Measurements from ENCODE around the gene NPFF. TPM values are rescaled to one million over a fixed set of nuclear protein-coding genes. Genes with fewer than 3 reads are reported as not detected.

The NPFF gene
- total RNA-seq, 2 donors from 2014 or later = 9.1 TPM; not detected in 1

DNA sequence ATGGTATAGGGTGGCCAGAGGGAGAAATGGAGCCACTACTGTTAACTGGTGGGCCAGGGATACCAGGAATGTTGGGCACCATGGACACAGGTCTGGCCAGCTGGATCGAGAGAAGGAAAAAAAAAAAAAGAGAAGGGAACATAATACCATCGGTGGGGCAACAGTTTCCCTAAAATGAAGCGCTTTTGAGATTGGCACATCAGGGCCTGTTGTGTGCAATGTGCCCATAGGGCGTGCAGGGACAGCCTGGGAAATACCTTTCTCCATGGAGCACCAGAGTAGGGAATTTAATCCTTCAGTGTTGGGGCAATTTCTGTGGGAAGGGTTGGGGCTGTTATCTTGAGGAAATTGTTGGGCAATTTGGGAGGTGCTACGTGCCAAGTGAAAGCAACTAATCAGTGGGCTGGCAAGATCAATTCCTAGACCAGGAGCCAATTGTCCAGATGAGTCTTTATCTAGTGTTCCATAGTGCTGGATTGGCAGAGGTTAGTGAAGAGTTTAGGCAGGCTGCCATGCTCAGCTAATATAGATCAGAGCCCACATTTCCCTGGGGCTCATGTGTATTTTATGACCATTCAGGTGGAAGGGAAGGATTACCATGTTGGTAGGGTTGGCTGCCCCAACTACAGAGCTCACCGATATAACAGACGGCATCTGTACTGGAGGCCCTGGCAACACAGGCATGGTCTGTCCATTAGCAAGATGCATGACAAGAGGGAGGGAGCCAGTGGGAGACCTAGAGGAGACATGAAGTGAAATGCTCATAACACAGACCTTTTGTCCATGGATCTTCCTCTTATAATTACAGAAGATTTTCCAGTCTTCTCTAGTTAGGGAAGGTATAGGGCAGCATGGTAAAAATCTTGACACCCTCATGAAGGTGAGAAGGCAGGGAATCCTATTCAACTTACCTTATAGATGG is 25.5 kb upstream of the NPFF start:
- Histone ChIP-seq H3K36me3 (peaks cover 74% of the 10 kb centered on the region), H3K9me3 (no peaks in the 10 kb centered on the region), H3K4me1 (ENCODE audit: control insufficient read depth in 1 of 2, low read depth in 2 of 2) (no peaks in the 10 kb centered on the region), H3K4me3 (no peak overlapping the region), H3K27ac (no peak overlapping the region), H3K27me3 (replicated peaks; ENCODE audit: insufficient read depth) (no peaks in the 10 kb centered on the region)
- TF ChIP-seq, protein P1, sequence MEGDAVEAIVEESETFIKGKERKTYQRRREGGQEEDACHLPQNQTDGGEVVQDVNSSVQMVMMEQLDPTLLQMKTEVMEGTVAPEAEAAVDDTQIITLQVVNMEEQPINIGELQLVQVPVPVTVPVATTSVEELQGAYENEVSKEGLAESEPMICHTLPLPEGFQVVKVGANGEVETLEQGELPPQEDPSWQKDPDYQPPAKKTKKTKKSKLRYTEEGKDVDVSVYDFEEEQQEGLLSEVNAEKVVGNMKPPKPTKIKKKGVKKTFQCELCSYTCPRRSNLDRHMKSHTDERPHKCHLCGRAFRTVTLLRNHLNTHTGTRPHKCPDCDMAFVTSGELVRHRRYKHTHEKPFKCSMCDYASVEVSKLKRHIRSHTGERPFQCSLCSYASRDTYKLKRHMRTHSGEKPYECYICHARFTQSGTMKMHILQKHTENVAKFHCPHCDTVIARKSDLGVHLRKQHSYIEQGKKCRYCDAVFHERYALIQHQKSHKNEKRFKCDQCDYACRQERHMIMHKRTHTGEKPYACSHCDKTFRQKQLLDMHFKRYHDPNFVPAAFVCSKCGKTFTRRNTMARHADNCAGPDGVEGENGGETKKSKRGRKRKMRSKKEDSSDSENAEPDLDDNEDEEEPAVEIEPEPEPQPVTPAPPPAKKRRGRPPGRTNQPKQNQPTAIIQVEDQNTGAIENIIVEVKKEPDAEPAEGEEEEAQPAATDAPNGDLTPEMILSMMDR (IDR thresholded peaks at IDR 0.05) = no peak
- ATAC-seq (ENCODE audit: insufficient number of reproducible peaks, low FRiP score, low read depth) = no peak
- no peak for DNase-seq (ENCODE audit: low spot score)

DNA sequence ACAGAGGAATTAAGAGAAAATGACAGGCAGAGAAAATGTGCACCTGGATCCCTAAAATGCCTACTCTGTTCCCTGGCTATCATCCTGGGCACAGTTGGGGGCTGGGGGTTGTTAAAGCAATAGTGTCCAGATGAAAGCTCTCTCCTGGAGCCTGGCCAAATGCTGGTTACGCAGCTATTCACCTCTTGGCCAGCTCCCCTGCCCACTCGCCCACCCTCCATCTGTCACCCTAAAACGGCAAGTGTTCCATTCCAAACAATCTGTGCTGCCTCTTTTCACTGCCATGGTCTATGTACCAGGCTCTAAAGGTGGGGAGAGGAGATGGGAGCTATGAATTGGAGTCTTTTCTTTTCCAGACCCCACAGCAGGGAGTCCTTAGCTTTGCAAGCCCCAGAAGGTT is 24.7 kb upstream of the NPFF start:
- H3K9me3 ChIP-seq = no peaks in the 10 kb centered on the region
- no peak overlapping the region for H3K27ac ChIP-seq
- no peak overlapping the region for H3K4me3 ChIP-seq
- TF ChIP-seq, protein P1 (IDR thresholded peaks at IDR 0.05) = no peak
- peaks cover 73% of the 10 kb centered on the region for H3K36me3 ChIP-seq
- H3K27me3 ChIP-seq (replicated peaks; ENCODE audit: insufficient read depth) = no peaks in the 10 kb centered on the region
- no peak for ATAC-seq (ENCODE audit: insufficient number of reproducible peaks, low FRiP score, low read depth)
- no peaks in the 10 kb centered on the region for H3K4me1 ChIP-seq (ENCODE audit: control insufficient read depth in 1 of 2, low read depth in 2 of 2)
- DNase-seq (ENCODE audit: low spot score) = no peak

DNA sequence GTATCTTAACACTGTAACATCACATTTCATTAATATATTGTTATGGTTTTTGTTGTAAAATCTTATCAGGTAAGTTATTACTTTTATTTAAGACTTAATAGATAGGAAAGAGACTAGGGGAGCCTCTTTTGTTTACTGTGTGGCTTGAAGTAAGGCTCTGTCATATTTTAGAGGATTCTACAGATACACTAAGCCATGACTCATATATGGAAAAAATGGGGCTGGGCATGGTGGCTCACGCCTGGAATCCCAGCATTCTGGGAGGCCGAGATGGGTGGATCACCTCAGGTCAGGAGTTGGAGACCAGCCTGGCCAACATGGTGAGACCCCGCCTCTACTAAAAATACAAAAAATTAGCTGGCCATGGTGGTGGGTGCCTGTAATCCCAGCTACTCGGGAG is 23.6 kb upstream of the NPFF start:
- DNase-seq (ENCODE audit: low spot score) = no peak
- Histone ChIP-seq H3K4me3 (no peak overlapping the region), H3K27ac (no peak overlapping the region), H3K4me1 (ENCODE audit: control insufficient read depth in 1 of 2, low read depth in 2 of 2) (no peaks in the 10 kb centered on the region), H3K27me3 (replicated peaks; ENCODE audit: insufficient read depth) (no peaks in the 10 kb centered on the region), H3K9me3 (no peaks in the 10 kb centered on the region), H3K36me3 (peaks cover 64% of the 10 kb centered on the region)
- TF ChIP-seq, protein P1 (IDR thresholded peaks at IDR 0.05) = no peak
- ATAC-seq (ENCODE audit: insufficient number of reproducible peaks, low FRiP score, low read depth) = no peak

DNA sequence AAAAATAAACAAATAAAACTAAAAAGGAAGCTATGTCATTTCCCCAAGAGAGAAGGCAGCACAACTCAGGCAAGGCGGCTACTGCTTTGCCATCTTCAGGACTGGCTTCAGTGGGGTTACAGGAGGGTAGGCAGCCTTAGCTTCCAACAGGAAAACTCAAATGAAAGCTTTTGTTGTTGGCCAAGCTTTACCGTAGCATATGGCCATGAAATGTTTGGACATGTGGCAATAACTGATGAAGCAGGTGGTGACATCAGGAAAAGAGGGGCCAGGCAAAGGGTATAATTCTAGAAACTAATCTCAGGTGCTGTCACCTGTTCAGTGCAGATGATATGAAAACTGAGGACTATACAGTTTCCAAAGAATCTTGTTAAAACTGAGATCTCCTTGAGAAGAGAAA is 22.8 kb upstream of the NPFF start:
- ATAC-seq (ENCODE audit: insufficient number of reproducible peaks, low FRiP score, low read depth) (no peak), DNase-seq (ENCODE audit: low spot score) (no peak)
- Histone ChIP-seq H3K27ac (no peak overlapping the region), H3K36me3 (peaks cover 63% of the 10 kb centered on the region), H3K4me3 (no peak overlapping the region), H3K4me1 (ENCODE audit: control insufficient read depth in 1 of 2, low read depth in 2 of 2) (no peaks in the 10 kb centered on the region), H3K27me3 (replicated peaks; ENCODE audit: insufficient read depth) (no peaks in the 10 kb centered on the region), H3K9me3 (no peaks in the 10 kb centered on the region)
- TF ChIP-seq, protein P1 (IDR thresholded peaks at IDR 0.05) = no peak

DNA sequence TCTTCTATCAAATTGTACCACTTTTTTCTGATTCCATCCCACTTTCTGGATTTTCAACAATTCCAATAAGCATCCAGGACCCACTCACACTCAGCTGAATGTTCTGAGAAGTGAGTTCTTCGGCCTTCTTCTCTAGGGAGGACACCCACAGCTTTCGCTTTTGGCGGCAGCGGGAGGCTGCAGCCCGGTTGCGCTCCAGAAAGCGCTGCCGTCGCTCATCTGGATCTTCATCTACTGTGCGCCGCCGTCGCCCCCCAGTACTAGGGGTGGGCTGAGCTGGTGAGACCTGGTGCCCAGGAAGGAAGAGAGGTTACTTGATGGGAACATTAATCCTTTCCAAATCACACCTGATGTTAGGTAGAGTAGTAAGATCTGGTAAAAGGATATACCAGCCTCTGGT is 17.2 kb upstream of the NPFF start:
- ATAC-seq (ENCODE audit: insufficient number of reproducible peaks, low FRiP score, low read depth) (no peak), DNase-seq (ENCODE audit: low spot score) (no peak)
- H3K27ac ChIP-seq = no peak overlapping the region
- no peak overlapping the region for H3K4me3 ChIP-seq
- H3K4me1 ChIP-seq (ENCODE audit: control insufficient read depth in 1 of 2, low read depth in 2 of 2) = no peaks in the 10 kb centered on the region
- H3K9me3 ChIP-seq = no peaks in the 10 kb centered on the region
- H3K36me3 ChIP-seq = peaks cover 62% of the 10 kb centered on the region
- no peaks in the 10 kb centered on the region for H3K27me3 ChIP-seq (replicated peaks; ENCODE audit: insufficient read depth)
- TF ChIP-seq, protein P1 (IDR thresholded peaks at IDR 0.05) = no peak
